C4-2B (cell line): ENCODE results near the gene UNC5CL.

Experiments
- H3K27ac ChIP-seq: fragments of 450-650 bp; 2 replicates; pipeline ENCODE4 v1.5.1; 2017
- ZFX ChIP-seq: fragments of 450-650 bp; IDR thresholded peaks from 2 replicates; pipeline ENCODE4 v1.6.1; 2017
- TF ChIP-seq, protein P1 (sequence below): fragments of 450-650 bp; conservative IDR thresholded peaks from 2 replicates; pipeline ENCODE4 v1.5.1; 2017; ENCODE audit warnings: mild to moderate bottlenecking

The UNC5CL gene

DNA sequence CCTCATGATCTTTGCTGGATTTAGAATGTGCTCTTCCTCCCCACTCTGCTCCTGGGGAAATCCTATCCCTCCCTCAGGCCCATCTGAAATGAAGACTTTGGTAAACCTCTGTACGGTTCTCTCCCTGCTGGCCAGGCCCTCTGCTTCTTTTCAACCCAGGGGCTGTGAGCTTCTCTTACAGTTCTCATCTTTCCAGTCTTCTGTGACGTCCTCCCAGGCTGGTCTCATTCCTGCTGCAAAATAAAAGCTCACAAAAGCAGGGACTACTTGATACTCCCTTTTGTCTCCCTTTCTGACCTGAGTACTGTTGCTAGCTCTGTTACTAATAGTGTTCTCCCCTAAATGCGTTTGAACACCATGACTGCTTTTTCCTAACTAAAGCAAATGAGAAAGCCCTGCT is 46.3 kb downstream of the UNC5CL start:
- TF ChIP-seq, protein P1, sequence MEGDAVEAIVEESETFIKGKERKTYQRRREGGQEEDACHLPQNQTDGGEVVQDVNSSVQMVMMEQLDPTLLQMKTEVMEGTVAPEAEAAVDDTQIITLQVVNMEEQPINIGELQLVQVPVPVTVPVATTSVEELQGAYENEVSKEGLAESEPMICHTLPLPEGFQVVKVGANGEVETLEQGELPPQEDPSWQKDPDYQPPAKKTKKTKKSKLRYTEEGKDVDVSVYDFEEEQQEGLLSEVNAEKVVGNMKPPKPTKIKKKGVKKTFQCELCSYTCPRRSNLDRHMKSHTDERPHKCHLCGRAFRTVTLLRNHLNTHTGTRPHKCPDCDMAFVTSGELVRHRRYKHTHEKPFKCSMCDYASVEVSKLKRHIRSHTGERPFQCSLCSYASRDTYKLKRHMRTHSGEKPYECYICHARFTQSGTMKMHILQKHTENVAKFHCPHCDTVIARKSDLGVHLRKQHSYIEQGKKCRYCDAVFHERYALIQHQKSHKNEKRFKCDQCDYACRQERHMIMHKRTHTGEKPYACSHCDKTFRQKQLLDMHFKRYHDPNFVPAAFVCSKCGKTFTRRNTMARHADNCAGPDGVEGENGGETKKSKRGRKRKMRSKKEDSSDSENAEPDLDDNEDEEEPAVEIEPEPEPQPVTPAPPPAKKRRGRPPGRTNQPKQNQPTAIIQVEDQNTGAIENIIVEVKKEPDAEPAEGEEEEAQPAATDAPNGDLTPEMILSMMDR = no peak
- no peak for TF ChIP-seq ZFX
- no peak overlapping the region for H3K27ac ChIP-seq

DNA sequence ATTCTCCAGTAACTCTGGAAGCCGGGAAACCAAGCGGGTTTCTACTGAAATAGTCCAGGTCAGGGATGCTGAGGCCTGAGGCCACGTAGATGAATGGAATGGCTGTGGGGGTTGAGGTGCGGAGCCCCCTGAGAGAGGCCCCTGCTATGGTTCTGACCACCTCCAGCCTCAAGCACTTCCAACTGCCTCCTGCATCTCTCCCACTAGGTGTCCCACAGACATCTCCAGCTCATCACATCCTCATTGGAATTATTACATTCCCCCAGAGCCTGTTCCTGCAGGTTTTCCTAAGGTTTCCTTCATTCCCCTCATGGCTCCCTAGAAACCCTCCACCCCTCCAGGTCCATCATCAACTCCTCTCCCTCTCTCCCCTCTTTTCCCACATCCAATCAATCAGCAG is 48.7 kb downstream of the UNC5CL start:
- no peak overlapping the region for H3K27ac ChIP-seq
- no peak for TF ChIP-seq ZFX
- TF ChIP-seq, protein P1 = no peak

DNA sequence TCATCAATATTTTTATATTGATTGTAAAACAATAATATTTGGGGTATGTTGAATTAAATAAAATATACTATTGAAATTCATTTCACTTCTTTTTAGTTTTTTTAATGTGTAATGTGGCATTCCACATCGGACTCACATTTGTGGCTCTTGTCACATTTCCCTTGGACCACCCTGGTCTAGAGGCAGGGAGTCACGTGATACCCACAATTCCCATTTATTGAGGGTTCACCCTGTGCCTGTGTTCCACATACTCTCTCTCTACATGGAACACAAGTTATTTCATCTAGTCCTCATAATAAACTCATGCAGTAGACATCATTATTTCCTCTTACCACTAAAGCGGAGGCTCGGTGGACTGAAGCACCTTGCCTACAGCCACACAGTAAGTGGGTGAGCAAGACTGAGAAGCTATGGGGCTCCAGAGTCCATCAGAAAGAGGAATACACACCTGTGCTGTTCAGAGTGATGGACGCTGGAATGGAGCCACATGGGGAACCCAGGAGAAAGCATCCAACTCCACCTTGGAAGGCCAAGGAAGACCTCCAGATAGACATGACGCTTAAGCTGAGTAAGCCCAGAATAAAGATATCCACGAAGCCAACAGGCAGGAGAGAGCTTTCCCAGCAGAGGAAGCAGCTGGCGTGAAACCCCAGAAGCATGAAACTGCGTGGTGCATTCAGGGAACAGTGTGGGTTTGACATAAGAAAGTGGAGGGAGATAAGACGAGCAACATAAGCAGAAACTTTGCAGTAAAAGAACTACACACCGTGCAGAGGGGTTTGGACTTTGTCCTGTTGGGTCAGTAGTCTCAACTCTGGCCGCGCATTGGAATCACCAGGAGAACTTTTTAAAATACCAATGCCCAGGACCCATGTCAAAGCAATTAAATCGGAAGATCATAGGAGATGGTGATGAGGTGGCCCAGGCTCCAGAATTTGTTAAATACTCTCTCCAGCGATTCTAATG is 49.5 kb downstream of the UNC5CL start:
- no peak overlapping the region for H3K27ac ChIP-seq
- TF ChIP-seq ZFX = no peak
- TF ChIP-seq, protein P1 = no peak

DNA sequence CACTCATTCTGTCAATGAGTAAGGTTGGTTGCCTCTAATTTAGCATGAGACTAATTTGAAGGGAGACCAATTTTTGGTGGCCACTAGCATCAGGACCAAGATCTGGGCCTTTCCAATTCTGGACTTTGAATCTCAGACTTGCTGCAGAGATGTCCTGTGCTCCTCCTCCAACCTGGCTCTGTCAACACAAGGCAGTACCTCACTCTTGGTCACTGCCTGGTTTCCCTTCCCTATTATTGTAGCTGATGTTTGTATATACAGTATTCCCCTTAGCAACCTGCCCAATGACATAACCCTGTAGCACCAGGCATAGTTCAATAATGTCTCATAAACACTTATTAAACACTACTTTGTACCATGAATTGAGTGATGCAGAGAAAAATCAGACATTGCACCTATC is 50.4 kb downstream of the UNC5CL start:
- H3K27ac ChIP-seq = no peak overlapping the region
- no peak for TF ChIP-seq ZFX
- TF ChIP-seq, protein P1 = no peak

DNA sequence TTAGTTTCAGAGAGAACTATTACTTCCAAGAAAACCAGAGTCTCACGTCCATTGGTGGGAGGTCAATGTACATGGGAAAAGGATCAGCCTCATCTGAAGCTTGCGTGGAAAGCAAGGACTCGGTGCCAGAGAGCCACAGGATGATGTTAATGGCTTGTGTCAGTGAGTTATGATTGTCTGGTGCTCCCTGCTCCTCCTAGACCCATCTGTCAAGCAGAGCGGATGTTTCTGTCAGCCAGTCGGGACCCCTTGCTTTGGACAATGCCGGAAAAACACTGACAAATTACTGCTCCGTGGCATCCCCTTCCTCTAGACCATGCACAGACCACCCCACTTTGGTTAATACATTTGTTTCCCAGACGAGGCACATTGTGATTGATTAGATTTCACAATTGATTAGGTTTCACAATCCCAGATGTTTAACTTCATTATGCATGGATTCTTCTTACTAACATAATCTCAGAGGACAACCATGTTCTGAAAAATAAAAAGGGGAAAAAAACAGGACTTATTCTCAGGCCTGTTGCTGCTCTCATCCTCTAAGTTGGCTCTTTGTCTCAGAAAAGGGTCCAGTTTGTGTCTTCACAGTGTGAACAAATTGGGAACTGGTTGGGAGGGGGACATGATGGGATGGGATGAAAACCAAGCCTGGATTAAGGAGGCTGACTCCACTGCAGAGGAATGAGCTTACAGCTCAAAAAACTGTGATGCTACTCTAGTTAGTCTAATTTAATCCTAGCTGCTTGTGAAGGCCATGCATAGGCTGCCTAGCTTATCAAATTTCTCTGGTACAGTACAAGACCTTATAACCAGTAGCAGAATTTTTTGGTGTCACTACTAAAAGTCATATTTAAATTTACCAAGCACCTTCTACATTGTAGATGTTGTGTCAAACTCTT is 51.9 kb downstream of the UNC5CL start:
- no peak overlapping the region for H3K27ac ChIP-seq
- no peak for TF ChIP-seq ZFX
- TF ChIP-seq, protein P1 = no peak

DNA sequence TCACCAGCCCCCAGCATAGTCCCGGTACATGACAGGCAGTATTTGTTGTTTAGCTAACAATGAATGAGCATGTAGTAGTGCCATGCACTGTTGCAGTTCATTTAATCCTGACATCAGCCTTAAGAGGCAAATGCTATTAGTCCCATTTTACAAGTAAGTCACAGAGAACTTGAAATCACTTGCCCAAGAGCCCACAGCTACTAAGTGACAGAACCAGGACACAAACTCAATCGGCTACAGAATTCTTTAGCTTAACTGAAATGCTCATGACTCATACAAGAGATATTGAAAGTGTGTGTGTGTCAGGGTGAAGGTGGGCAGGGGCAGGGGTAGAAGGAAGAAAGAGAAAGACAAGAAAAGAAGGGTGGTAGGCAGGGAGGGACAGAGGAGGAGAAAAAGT is 52.7 kb downstream of the UNC5CL start:
- TF ChIP-seq, protein P1 = no peak
- TF ChIP-seq ZFX = no peak
- no peak overlapping the region for H3K27ac ChIP-seq

DNA sequence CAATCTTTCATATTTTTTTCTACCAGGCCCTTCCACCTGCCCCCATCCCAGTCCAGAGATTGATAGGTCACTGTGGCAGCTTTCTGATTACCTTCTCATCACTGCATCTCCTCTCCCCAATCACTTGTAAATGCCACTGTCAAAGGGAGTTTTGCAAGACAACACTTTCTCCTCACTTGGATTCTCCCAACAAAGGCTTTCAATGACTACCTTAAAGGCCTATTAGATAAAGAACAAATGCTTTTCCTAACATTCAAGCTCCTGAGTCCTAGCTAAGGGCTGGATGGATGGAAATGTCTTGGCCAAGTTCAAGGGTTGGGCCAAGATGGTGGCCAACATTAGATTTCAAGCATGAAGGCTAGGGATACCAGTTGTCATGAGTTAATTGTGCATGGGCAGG is 55.3 kb downstream of the UNC5CL start:
- H3K27ac ChIP-seq = no peak overlapping the region
- no peak for TF ChIP-seq ZFX
- TF ChIP-seq, protein P1 = no peak
